ENCODE results near the gene TM9SF4. TPM values are rescaled to one million over a fixed set of nuclear protein-coding genes. Genes with fewer than 3 reads are reported as not detected.

TM9SF4 gene
- total RNA-seq, 1 experiment from 2014 or later, result 54.4 TPM

DNA sequence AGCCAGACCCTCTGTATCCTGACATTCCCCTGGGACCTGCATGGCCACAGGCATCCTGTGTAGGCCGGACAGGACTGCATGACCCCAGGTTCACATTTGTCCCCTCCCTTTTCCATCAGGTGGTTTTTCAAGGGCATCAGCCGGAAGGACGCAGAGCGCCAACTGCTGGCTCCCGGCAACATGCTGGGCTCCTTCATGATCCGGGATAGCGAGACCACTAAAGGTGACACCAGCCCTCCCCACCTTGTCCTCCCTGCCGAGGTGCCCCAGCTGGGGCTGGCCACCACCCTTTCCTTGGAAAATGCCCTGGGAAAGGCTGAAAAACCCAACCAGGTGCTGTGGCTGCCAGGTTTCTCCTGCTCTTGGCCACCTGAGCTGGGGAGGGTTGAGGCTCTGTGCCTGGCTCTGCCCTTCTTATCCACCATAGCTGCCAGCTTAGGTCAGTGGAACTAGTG lies 29.8 kb upstream of the TM9SF4 start:
- no peak for DNase-seq (ENCODE audit: low spot score)
- intact Hi-C loops (cut with micrococcal nuclease; ENCODE audit: unreplicated experiment), result no loop called here
- no peaks in the 10 kb centered on the region for H3K4me1 ChIP-seq (ENCODE audit: insufficient read depth, low read length, poor library complexity, severe bottlenecking)
- no peaks in the 10 kb centered on the region for H3K36me3 ChIP-seq (ENCODE audit: insufficient read depth, low read length, poor library complexity, severe bottlenecking)
- no peak overlapping the region for H3K4me3 ChIP-seq (ENCODE audit: low read depth, low read length, poor library complexity, severe bottlenecking)
- H3K27ac ChIP-seq (ENCODE audit: low read depth, low read length, poor library complexity, severe bottlenecking), result no peak overlapping the region
- ChIA-PET POLR2A (ENCODE audit: low non-redundant PET) (no interaction called here), CTCF (no interaction called here)
- no peaks in the 10 kb centered on the region for H3K9me3 ChIP-seq (ENCODE audit: low read depth, low read length, poor library complexity, severe bottlenecking)
- no peak for TF ChIP-seq EZH2 (IDR thresholded peaks at IDR 0.05; ENCODE audit: borderline replicate concordance, low read depth, low read length, poor library complexity, severe bottlenecking)
- TF ChIP-seq, protein P1, sequence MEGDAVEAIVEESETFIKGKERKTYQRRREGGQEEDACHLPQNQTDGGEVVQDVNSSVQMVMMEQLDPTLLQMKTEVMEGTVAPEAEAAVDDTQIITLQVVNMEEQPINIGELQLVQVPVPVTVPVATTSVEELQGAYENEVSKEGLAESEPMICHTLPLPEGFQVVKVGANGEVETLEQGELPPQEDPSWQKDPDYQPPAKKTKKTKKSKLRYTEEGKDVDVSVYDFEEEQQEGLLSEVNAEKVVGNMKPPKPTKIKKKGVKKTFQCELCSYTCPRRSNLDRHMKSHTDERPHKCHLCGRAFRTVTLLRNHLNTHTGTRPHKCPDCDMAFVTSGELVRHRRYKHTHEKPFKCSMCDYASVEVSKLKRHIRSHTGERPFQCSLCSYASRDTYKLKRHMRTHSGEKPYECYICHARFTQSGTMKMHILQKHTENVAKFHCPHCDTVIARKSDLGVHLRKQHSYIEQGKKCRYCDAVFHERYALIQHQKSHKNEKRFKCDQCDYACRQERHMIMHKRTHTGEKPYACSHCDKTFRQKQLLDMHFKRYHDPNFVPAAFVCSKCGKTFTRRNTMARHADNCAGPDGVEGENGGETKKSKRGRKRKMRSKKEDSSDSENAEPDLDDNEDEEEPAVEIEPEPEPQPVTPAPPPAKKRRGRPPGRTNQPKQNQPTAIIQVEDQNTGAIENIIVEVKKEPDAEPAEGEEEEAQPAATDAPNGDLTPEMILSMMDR (conservative IDR thresholded peaks at IDR 0.05; ENCODE audit: low read depth, low read length), result no peak
- H3K27me3 ChIP-seq (replicated peaks; ENCODE audit: insufficient read depth, low read depth, low read length, poor library complexity), result peaks cover 52% of the 10 kb centered on the region
- no TSS peak for BruUV-seq (replicated peaks)

DNA sequence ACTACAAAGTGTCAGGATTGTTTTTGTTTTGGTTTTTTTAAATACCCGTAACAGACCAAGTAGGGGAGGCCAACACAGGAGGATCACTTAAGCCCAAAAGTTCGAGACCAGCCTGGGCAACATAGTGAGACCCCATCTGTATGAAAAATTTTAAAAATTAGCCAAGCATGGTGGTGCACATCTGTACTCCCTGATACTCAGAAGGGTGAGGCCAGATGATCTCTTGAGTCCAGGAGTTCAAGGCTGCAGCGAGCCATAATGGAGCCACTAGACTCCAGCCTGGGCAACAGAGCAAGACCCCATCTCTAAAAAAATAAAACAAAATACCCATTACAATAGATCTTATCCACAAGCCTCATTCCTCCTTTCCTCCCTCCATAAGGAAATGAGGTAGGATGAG lies 28.7 kb upstream of the TM9SF4 start:
- no TSS peak for BruUV-seq (replicated peaks)
- Histone ChIP-seq H3K4me1 (ENCODE audit: insufficient read depth, low read length, poor library complexity, severe bottlenecking) (no peaks in the 10 kb centered on the region), H3K4me3 (ENCODE audit: low read depth, low read length, poor library complexity, severe bottlenecking) (no peak overlapping the region), H3K27me3 (replicated peaks; ENCODE audit: insufficient read depth, low read depth, low read length, poor library complexity) (peaks cover 47% of the 10 kb centered on the region), H3K9me3 (ENCODE audit: low read depth, low read length, poor library complexity, severe bottlenecking) (no peaks in the 10 kb centered on the region), H3K36me3 (ENCODE audit: insufficient read depth, low read length, poor library complexity, severe bottlenecking) (no peaks in the 10 kb centered on the region), H3K27ac (ENCODE audit: low read depth, low read length, poor library complexity, severe bottlenecking) (no peak overlapping the region)
- ChIA-PET CTCF (no interaction called here), POLR2A (ENCODE audit: low non-redundant PET) (no interaction called here)
- no peak for DNase-seq (ENCODE audit: low spot score)
- intact Hi-C loops (cut with micrococcal nuclease; ENCODE audit: unreplicated experiment), result no loop called here
- TF ChIP-seq, protein P1 (conservative IDR thresholded peaks at IDR 0.05; ENCODE audit: low read depth, low read length), result no peak
- TF ChIP-seq EZH2 (IDR thresholded peaks at IDR 0.05; ENCODE audit: borderline replicate concordance, low read depth, low read length, poor library complexity, severe bottlenecking), result no peak

DNA sequence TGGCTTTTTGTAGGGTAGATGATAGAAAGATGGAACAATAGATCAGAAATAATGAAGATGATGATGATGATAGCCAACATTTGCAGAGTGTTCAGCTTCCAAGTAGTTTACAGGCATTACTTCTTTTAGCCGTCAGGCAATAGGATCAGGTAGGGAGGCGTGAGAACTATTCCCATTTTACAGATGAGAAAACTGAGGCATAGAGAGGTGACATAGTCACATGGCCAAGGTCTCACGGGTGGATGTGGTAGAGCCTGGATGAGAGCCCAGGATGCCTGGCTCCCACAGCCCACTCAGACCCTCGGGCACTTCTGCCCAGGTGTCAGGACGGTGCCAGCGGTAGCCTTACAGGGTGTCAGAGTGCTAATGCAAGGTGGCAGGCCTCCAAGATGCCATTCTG lies 26.0 kb upstream of the TM9SF4 start:
- Histone ChIP-seq H3K4me1 (ENCODE audit: insufficient read depth, low read length, poor library complexity, severe bottlenecking) (no peaks in the 10 kb centered on the region), H3K27ac (ENCODE audit: low read depth, low read length, poor library complexity, severe bottlenecking) (no peak overlapping the region), H3K9me3 (ENCODE audit: low read depth, low read length, poor library complexity, severe bottlenecking) (no peaks in the 10 kb centered on the region), H3K36me3 (ENCODE audit: insufficient read depth, low read length, poor library complexity, severe bottlenecking) (no peaks in the 10 kb centered on the region), H3K4me3 (ENCODE audit: low read depth, low read length, poor library complexity, severe bottlenecking) (no peak overlapping the region), H3K27me3 (replicated peaks; ENCODE audit: insufficient read depth, low read depth, low read length, poor library complexity) (peaks cover 38% of the 10 kb centered on the region)
- POLR2A ChIA-PET (ENCODE audit: low non-redundant PET), result no interaction called here
- TF ChIP-seq EZH2 (IDR thresholded peaks at IDR 0.05; ENCODE audit: borderline replicate concordance, low read depth, low read length, poor library complexity, severe bottlenecking), result no peak
- TF ChIP-seq, protein P1 (conservative IDR thresholded peaks at IDR 0.05; ENCODE audit: low read depth, low read length), result no peak
- BruUV-seq (replicated peaks), result no TSS peak
- CTCF ChIA-PET, result no interaction called here
- intact Hi-C loops (cut with micrococcal nuclease; ENCODE audit: unreplicated experiment), result no loop called here
- no peak for DNase-seq (ENCODE audit: low spot score)

Measured in A673 (cell line).